ENCODE data around the gene TH. TPM values are rescaled to one million over a fixed set of nuclear protein-coding genes. Genes with fewer than 3 reads are reported as not detected.

TH gene
- total RNA-seq, 2 experiments from 2014 or later: not detected

DNA sequence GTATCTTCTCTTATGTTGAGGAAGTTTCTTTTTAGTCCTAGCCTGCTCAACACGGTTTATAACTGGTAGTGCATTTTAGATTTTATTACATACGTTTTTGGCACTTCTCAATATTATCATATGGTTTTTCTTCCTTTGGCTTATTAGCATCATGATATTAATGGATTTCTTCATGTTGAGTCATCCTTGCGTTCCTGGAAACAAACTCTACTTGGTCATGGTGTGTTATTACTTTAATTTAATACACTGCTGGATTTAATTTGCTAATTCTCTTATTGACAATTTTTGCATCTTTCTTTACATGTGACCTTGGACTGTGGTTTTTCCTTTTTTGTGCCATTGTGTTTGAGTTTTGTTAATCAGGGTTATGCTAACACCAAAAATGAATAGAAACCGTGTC, 52.9 kb downstream of the TH start:
- intact Hi-C loops (cut with micrococcal nuclease; ENCODE audit: unreplicated experiment): no loop called here
- Histone ChIP-seq H3K9me2 (ENCODE audit: insufficient read depth, low read length) (no peaks in the 10 kb centered on the region), H3K36me3 (ENCODE audit: insufficient read depth, low read length) (no peaks in the 10 kb centered on the region), H3K9me3 (ENCODE audit: low read length) (no peaks in the 10 kb centered on the region), H3K27ac (ENCODE audit: low read depth, low read length, poor library complexity, severe bottlenecking) (no peak overlapping the region), H3K4me2 (ENCODE audit: low read length) (no peak overlapping the region), H3K79me2 (ENCODE audit: insufficient read depth, low read depth, low read length) (no peaks in the 10 kb centered on the region), H4K20me1 (ENCODE audit: insufficient read depth, low read length) (no peaks in the 10 kb centered on the region), H3K4me1 (ENCODE audit: insufficient read depth, low read length, poor library complexity, severe bottlenecking) (no peaks in the 10 kb centered on the region), H2AFZ (ENCODE audit: low read length) (no peak overlapping the region), H3K4me3 (ENCODE audit: low read depth, low read length, poor library complexity, severe bottlenecking) (no peak overlapping the region)
- DNase-seq (ENCODE audit: low spot score): no peak
- ChIA-PET CTCF (ENCODE audit: unreplicated experiment) (no interaction called here), POLR2A (no interaction called here)
- TF ChIP-seq CTCF (conservative IDR thresholded peaks at IDR 0.05; ENCODE audit: low read length): no peak
- no peak for TF ChIP-seq EZH2phosphoT487 (IDR thresholded peaks at IDR 0.05; ENCODE audit: borderline replicate concordance, low read depth, low read length)
- no TSS peak for BruUV-seq (replicated peaks)

- CTCF ChIA-PET (ENCODE audit: unreplicated experiment): no interaction called here
- intact Hi-C loops (cut with micrococcal nuclease; ENCODE audit: unreplicated experiment): no loop called here
- no peak for DNase-seq (ENCODE audit: low spot score)
Measured at GRCh38 chr11:2116680-2117079, 54.9 kb downstream of the TH start.

GRCh38 chr11:2115308-2115707, 56.3 kb downstream of the TH start:
- no peak for DNase-seq (ENCODE audit: low spot score)
- BruUV-seq (replicated peaks): no TSS peak
- H3K27ac ChIP-seq (ENCODE audit: low read depth, low read length, poor library complexity, severe bottlenecking): no peak overlapping the region
- POLR2A ChIA-PET: no interaction called here
- H3K79me2 ChIP-seq (ENCODE audit: insufficient read depth, low read depth, low read length): no peaks in the 10 kb centered on the region
- H3K9me2 ChIP-seq (ENCODE audit: insufficient read depth, low read length): no peaks in the 10 kb centered on the region
- CTCF ChIA-PET (ENCODE audit: unreplicated experiment): no interaction called here
- intact Hi-C loops (cut with micrococcal nuclease; ENCODE audit: unreplicated experiment): no loop called here
- H2AFZ ChIP-seq (ENCODE audit: low read length): no peak overlapping the region
- H3K9me3 ChIP-seq (ENCODE audit: low read length): no peaks in the 10 kb centered on the region
- TF ChIP-seq CTCF (conservative IDR thresholded peaks at IDR 0.05; ENCODE audit: low read length) (no peak), EZH2phosphoT487 (IDR thresholded peaks at IDR 0.05; ENCODE audit: borderline replicate concordance, low read depth, low read length) (no peak)
- no peak overlapping the region for H3K4me2 ChIP-seq (ENCODE audit: low read length)
- no peaks in the 10 kb centered on the region for H3K4me1 ChIP-seq (ENCODE audit: insufficient read depth, low read length, poor library complexity, severe bottlenecking)
- H4K20me1 ChIP-seq (ENCODE audit: insufficient read depth, low read length): no peaks in the 10 kb centered on the region
- H3K36me3 ChIP-seq (ENCODE audit: insufficient read depth, low read length): no peaks in the 10 kb centered on the region
- H3K4me3 ChIP-seq (ENCODE audit: low read depth, low read length, poor library complexity, severe bottlenecking): no peak overlapping the region

More at GRCh38 chr11:2116680-2117079, 54.9 kb downstream of the TH start:
- POLR2A ChIA-PET: no interaction called here
- no peaks in the 10 kb centered on the region for H3K36me3 ChIP-seq (ENCODE audit: insufficient read depth, low read length)
- no peaks in the 10 kb centered on the region for H3K9me2 ChIP-seq (ENCODE audit: insufficient read depth, low read length)
- H3K4me3 ChIP-seq (ENCODE audit: low read depth, low read length, poor library complexity, severe bottlenecking): no peak overlapping the region
- H2AFZ ChIP-seq (ENCODE audit: low read length): no peak overlapping the region
- no TSS peak for BruUV-seq (replicated peaks)
- H3K4me2 ChIP-seq (ENCODE audit: low read length): no peak overlapping the region
- TF ChIP-seq CTCF (conservative IDR thresholded peaks at IDR 0.05; ENCODE audit: low read length): no peak
- no peak for TF ChIP-seq EZH2phosphoT487 (IDR thresholded peaks at IDR 0.05; ENCODE audit: borderline replicate concordance, low read depth, low read length)
- H4K20me1 ChIP-seq (ENCODE audit: insufficient read depth, low read length): no peaks in the 10 kb centered on the region
- H3K27ac ChIP-seq (ENCODE audit: low read depth, low read length, poor library complexity, severe bottlenecking): no peak overlapping the region
- H3K79me2 ChIP-seq (ENCODE audit: insufficient read depth, low read depth, low read length): no peaks in the 10 kb centered on the region
- no peaks in the 10 kb centered on the region for H3K4me1 ChIP-seq (ENCODE audit: insufficient read depth, low read length, poor library complexity, severe bottlenecking)
- no peaks in the 10 kb centered on the region for H3K9me3 ChIP-seq (ENCODE audit: low read length)

Measured in OCI-LY7 (cell line).